ENCODE data around the gene DAAM1.

The DAAM1 gene

GRCh38 chr14:59320361-59320760 lies 131.9 kb downstream of the DAAM1 start:
- no peak for DNase-seq

DNA sequence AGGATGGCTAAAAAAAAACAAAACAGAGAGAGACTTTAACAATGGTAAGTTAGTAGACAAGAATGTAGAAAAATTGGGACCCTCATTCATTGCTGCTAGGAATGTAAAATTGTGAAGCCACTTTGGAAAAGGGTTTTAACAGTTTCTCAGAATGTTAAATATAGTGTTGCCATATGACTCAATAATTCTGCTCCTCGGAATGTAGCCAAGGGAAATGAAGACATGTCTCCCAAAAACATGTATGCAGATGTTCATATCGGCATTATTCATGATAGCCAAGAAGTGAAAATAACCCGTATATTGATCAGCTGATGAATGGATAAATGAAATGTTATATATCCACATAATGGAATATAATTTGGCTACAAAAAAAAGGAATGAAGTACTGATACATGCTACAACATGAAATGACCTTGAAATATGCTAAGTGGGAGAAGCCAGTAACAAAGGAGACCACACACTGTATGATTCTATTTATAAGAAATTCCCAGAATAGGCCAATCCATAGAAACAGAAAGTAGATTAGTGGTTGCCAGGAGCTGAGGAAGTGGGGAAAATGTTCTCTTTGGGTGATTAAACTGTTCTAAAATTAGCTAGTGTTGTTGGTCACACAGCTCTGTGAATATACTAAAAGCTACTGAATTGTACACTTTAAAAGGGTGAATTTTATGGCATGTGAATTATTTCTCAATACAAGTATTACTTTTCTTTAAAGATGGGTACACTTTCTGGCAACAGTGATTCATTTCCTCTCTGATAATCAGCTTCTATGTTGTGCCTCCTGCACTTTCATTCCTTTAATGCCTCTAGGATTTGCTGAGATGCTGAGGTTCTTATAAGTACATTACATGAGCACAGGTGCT lies 132.5 kb downstream of the DAAM1 start:
- no peak for DNase-seq

GRCh38 chr14:59321626-59321949 lies 133.1 kb downstream of the DAAM1 start:
- DNase-seq, result no peak

GRCh38 chr14:59325906-59326305 lies 137.4 kb downstream of the DAAM1 start:
- no peak for DNase-seq

DNA sequence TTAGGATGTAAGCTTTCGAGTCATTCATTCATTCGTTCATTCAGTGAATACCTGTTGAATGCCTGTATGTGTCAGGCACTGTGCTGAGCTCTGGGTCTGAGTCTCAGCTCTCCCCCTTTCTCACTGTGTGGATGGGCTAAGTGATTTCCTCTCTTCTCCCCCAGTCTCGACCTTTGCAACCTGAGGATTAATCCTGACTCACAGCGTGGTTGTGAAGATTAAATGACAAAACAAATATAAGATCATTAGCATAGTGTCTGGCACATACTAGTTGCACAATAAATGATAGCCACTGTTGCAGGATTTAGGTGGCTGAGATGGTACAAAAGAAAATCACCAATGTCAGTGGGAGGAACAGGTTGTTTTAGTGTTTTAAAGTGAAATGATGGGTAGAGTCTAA lies 140.0 kb downstream of the DAAM1 start:
- no peak for DNase-seq

- no peak for DNase-seq
Measured at GRCh38 chr14:59330455-59330854, 142.0 kb downstream of the DAAM1 start.

- no peak for DNase-seq
Measured at GRCh38 chr14:59331217-59331616, 142.8 kb downstream of the DAAM1 start.

GRCh38 chr14:59332727-59333126 lies 144.3 kb downstream of the DAAM1 start:
- no peak for DNase-seq

- DNase-seq, result no peak
Measured at GRCh38 chr14:59333235-59333634, 144.8 kb downstream of the DAAM1 start.

DNA sequence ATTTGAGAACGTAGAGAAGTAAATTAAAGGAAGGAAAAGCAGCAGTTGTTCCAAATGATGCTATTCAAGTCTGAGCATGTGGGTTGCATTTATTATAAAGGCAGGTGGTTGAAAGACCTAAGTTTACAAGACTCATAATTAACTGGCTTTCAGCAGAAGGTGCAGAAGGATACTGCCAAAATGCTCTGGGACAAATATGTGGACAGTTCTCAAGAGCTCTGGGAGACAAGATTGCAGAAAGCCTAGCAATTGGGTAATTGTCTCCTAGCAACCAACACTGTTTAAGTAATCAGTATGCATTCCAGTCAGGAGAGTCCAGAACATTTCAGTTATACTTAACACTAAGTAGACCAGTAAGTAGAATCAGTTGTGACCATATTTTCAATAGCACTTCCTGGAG lies 145.2 kb downstream of the DAAM1 start:
- no peak for DNase-seq

DNA sequence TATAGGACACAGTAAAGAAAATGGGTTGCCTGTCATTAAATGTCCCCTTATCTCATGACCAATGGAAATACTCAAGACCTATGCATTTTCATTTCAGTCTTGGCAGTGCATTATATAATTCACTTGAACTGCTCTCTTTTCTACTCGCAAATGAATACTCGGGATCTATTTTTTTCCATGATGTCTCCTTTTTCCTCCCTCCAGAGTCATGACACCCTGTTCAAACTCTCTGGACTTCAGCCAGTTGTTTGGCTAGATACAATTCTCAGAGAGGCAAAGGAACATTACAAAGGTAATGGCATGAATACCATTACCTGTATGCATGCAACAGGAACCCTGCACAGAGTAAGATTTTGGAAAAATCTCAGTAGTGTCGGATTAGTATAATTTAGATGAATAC lies 145.8 kb downstream of the DAAM1 start:
- DNase-seq, result no peak

GRCh38 chr14:59336098-59336497 lies 147.6 kb downstream of the DAAM1 start:
- DNase-seq, result no peak

DNA sequence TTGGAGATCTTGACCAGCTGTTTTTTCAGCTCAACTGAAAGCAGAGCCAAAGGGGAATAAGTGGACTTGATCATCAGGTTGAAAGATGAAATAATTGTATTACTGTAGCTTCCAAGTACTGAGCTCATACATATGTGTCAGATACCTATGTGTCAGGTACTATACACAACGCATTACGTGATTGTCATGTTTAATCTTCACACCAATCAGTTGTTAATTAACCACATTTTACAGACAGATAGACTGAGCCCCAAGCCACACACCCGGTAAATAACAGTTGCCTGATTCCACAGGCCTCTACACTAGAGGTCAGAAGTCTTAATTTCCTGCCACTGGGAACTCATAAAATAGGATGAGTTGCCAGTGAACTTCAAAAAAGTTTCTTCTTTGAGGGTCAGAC lies 148.2 kb downstream of the DAAM1 start:
- no peak for DNase-seq

- no peak for DNase-seq
Measured at GRCh38 chr14:59337141-59337611, 148.7 kb downstream of the DAAM1 start.

GRCh38 chr14:59338761-59339160 lies 150.3 kb downstream of the DAAM1 start:
- no peak for DNase-seq

- DNase-seq, result no peak
Measured at GRCh38 chr14:59339524-59340330, 151.3 kb downstream of the DAAM1 start.

GRCh38 chr14:59341858-59342477 lies 153.5 kb downstream of the DAAM1 start:
- no peak for DNase-seq

DNA sequence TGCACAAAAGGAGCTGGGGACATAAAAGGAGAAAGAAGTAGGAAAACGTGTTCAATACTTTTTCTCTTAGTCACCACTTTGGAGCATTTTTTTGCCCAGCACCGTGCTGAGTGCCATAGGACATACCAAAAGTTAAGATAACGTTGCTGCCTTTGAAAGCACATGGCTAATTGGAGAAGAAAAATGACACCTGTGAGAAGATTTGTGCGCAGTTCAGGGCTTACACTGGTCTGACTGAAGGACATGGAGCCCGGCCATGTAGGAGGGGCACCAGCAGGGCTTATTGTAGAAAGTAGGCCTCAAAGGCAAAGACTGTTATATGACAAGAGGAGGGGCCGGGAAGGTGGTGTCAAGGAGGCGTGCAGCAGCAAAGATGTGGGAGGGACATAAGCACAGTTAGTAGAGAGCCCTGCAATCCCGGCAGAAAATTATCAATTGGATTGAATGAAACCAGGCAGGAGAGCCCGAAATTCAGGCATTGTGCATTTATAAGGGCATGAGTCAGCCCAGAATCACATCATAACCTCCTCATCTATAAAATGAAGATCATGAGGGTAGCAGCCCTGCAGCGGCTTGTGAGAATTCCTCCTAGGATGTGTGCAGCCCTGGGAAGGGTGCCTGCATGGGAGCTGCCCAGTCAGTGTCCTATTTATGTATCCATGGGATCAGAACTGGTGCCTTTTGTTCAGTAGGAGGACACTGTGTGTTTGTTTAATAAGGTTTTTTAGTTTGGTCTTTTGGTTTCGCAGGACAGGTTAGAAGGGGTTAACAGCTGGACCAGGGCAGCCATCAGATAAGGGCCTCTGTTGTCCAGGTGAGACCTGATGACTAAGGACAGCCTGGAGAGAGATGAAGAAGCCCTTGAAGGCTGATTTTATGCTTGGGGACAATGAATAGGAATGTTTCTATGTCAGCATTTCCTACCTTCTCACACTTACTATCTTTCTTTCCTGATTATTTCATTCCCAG lies 154.3 kb downstream of the DAAM1 start:
- DNase-seq, result no peak

DNA sequence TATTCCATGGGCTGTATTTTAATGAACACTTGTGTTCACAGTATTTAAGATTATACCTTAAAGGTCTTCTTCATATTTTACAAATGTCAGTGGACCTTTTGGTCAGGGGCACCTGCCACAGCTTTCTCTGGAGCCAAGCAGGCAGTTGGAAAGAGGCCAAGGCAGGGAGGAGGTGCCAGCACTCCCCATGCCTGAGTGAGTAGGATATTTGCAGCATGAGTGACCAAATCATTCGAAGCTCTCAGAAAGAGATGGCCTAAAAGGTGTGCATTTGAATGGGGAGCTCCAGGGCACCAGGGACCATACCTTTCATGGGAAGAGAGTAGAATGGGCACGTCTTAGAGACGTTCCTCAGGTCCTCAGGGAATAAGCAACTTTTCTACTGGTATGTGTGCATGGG lies 155.1 kb downstream of the DAAM1 start:
- no peak for DNase-seq

- DNase-seq, result no peak
Measured at GRCh38 chr14:59344016-59344415, 155.5 kb downstream of the DAAM1 start.

DNA sequence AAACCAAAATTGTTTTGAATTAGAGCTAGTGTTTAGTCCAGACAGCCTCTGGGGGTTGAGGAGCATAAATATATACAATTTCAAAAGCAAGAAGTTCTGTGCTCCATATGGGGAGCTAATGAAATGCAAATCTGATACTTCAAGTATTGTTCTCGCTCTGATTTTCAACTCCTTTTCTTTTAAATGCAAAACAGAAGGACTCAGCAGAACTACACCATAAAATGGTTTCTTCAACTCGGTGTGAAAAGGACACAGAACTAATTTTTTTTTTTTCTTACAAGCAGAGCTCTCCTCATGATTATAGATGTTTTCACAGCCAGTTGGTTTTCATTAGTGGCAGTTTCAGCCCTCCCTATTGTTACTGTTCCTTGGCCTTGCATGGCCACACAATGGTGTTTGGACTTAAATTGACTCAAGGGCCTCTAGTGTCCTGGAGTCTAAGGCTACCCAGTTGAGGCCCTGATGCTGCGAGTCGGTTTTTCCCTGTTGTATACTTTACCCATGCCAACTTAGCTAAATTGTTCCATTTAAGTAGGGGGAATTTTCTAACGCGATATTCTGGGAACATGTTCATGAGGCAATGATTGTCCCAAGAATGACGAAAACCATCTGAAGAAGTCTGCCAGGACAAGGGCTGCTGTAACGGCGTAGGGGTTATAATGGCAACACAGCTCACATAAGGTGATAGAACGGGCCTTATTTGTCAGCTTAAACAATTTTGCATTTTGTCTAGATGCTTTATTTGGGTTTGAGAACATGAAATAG lies 156.4 kb downstream of the DAAM1 start:
- no peak for DNase-seq

- DNase-seq, result no peak
Measured at GRCh38 chr14:59346329-59346728, 157.9 kb downstream of the DAAM1 start.

Measured in NCI-H510A (cell line).